ENCODE data around the gene MRPL28.

DNA sequence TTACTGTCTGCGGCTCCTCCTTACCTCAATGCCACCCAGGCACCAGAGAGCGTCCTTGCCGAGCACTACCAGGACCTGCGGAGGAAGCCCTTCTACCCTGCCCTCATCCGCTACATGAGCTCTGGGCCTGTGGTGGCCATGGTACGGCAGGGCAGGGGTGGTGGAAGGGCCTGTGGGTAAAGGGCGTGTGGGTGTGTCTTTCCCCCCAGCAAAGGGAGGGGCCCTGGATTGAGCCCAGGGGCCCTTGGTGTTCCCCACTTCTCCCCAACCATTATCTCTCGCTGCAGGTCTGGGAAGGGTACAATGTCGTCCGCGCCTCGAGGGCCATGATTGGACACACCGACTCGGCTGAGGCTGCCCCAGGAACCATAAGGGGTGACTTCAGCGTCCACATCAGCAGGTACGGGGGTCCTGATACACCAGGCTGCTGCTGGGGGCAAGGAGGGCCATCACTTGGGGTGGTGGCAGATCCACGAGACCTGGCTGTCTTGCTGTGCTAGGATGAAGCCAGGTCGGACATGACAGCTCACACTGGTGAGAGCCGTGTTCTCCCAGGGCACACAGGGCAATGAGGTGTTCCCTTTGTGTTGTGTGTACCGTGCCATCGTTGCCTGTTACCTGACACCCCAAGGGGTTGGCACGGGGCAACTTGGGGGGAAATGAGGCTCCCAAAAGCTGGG lies 29.1 kb upstream of the MRPL28 start:
- TF ChIP-seq POLR2A (IDR thresholded peaks at IDR 0.05) = no peak
- TF ChIP-seq, protein P1, sequence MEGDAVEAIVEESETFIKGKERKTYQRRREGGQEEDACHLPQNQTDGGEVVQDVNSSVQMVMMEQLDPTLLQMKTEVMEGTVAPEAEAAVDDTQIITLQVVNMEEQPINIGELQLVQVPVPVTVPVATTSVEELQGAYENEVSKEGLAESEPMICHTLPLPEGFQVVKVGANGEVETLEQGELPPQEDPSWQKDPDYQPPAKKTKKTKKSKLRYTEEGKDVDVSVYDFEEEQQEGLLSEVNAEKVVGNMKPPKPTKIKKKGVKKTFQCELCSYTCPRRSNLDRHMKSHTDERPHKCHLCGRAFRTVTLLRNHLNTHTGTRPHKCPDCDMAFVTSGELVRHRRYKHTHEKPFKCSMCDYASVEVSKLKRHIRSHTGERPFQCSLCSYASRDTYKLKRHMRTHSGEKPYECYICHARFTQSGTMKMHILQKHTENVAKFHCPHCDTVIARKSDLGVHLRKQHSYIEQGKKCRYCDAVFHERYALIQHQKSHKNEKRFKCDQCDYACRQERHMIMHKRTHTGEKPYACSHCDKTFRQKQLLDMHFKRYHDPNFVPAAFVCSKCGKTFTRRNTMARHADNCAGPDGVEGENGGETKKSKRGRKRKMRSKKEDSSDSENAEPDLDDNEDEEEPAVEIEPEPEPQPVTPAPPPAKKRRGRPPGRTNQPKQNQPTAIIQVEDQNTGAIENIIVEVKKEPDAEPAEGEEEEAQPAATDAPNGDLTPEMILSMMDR (IDR thresholded peaks at IDR 0.05) = no peak
